Esophagus squamous epithelium (tissue), 4 donors: ENCODE data around the gene NCK1.

Experiments
- CTCF ChIP-seq, 6 experiments: fragments of 450-650 bp in 4 of 6; fragments of 200-600 bp in 2 of 6; sonication (generic) in 2 of 6; IDR thresholded peaks; one replicate each; pipeline ENCODE4 v1.5.1; 2016 to 2019; ENCODE audit warnings: antibody characterized with exemption in 6 of 6, mild to moderate bottlenecking in 4 of 6, moderate library complexity in 4 of 6
- POLR2A ChIP-seq, 4 donors: fragments of 450-650 bp; IDR thresholded peaks; one replicate each; pipeline ENCODE4 v1.6.1; 2017; ENCODE audit warnings: antibody characterized with exemption in 4 of 4, mild to moderate bottlenecking in 4 of 4, moderate library complexity in 3 of 4

DNA sequence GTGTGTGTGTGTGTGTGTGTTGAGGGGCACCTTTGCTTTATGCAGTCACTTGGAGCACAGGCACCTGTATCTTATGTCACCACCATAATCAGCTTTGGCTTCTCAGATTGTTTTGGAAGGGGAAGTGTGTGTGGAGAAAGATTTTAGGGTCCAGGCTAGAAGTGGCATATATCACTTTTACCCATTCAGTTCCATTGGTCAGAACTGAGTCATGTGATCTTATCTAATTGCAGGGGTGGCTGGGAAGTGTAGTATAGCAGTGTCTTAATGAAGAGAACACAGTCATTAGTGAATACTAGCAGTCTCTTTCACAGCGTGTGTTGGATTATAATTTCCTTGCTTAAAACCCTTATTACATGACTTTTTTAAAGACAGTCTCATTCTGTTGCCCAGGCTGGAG lies 20.6 kb downstream of the NCK1 start:
- no peak for TF ChIP-seq CTCF (IDR thresholded peaks at IDR 0.05)
- no peak for TF ChIP-seq POLR2A (IDR thresholded peaks at IDR 0.05)
